Medulla oblongata (tissue), 1 donor: ENCODE measurements around the gene RELA.

Source experiments
- DNase-seq: peaks from one replicate; pipeline ENCODE4 v3.0.0-alpha.2; 2015; ENCODE audit errors: extremely low spot score

RELA gene

GRCh38 chr11:65634440-65634839, 28.3 kb downstream of the RELA start:
- no peak for DNase-seq

- no peak for DNase-seq
Measured at GRCh38 chr11:65634109-65634436, 28.6 kb downstream of the RELA start.

GRCh38 chr11:65633390-65634108, 29.2 kb downstream of the RELA start:
- no peak for DNase-seq

- DNase-seq = no peak
Measured at GRCh38 chr11:65630215-65630614, 32.5 kb downstream of the RELA start.

GRCh38 chr11:65629579-65629978, 33.1 kb downstream of the RELA start:
- no peak for DNase-seq

GRCh38 chr11:65627202-65627601, 35.5 kb downstream of the RELA start:
- DNase-seq = no peak

GRCh38 chr11:65625628-65626342, 36.9 kb downstream of the RELA start:
- DNase-seq = peak; percentile 83

GRCh38 chr11:65624931-65625627, 37.6 kb downstream of the RELA start:
- DNase-seq = no peak

- no peak for DNase-seq
Measured at GRCh38 chr11:65623852-65624616, 38.7 kb downstream of the RELA start.

GRCh38 chr11:65623177-65623576, 39.5 kb downstream of the RELA start:
- no peak for DNase-seq

GRCh38 chr11:65622011-65622410, 40.7 kb downstream of the RELA start:
- DNase-seq = no peak

- no peak for DNase-seq
Measured at GRCh38 chr11:65621460-65621859, 41.3 kb downstream of the RELA start.

GRCh38 chr11:65620666-65621065, 42.0 kb downstream of the RELA start:
- DNase-seq = no peak

- no peak for DNase-seq
Measured at GRCh38 chr11:65619281-65619928, 43.3 kb downstream of the RELA start.

GRCh38 chr11:65618763-65619162, 44.0 kb downstream of the RELA start:
- no peak for DNase-seq

GRCh38 chr11:65617990-65618751, 44.5 kb downstream of the RELA start:
- no peak for DNase-seq

GRCh38 chr11:65617136-65617850, 45.4 kb downstream of the RELA start:
- no peak for DNase-seq

- no peak for DNase-seq
Measured at GRCh38 chr11:65616575-65617001, 46.1 kb downstream of the RELA start.

GRCh38 chr11:65615950-65616574, 46.7 kb downstream of the RELA start:
- DNase-seq = no peak
